IPS-20b (cell line): ENCODE measurements around the gene MTERF1.

Source experiments
- H3K27ac ChIP-seq: one replicate; pipeline ENCODE4 v1.5.1; 2013; ENCODE audit warnings: low read length
- H3K27me3 ChIP-seq: 2 replicates; pipeline ENCODE4 v1.6.1; 2013; ENCODE audit warnings: mild to moderate bottlenecking, low read length, inconsistent platforms; ENCODE audit not compliant: insufficient read depth
- H3K36me3 ChIP-seq: 2 replicates; pipeline ENCODE4 v1.6.1; 2013; ENCODE audit warnings: low read depth, mild to moderate bottlenecking, inconsistent platforms, low read length, moderate library complexity; ENCODE audit not compliant: insufficient read depth
- H3K4me1 ChIP-seq: 2 replicates; pipeline ENCODE4 v1.6.1; 2013; ENCODE audit warnings: mild to moderate bottlenecking, control low read depth, inconsistent platforms, low read length, moderate library complexity; ENCODE audit not compliant: insufficient read depth
- H3K4me3 ChIP-seq: 2 replicates; pipeline ENCODE4 v1.5.1; 2013; ENCODE audit warnings: mild to moderate bottlenecking, low read length, inconsistent platforms
- H3K9ac ChIP-seq: 2 replicates; pipeline ENCODE4 v1.6.1; 2013; ENCODE audit warnings: low read depth, mild to moderate bottlenecking, inconsistent platforms, low read length, moderate library complexity
- H3K9me3 ChIP-seq: 2 replicates; pipeline ENCODE4 v1.6.1; 2013; ENCODE audit warnings: mild to moderate bottlenecking, low read depth, low read length, inconsistent platforms; ENCODE audit not compliant: insufficient read depth

The MTERF1 gene

GRCh38 chr7:91847876-91848588 lies 32.5 kb downstream of the MTERF1 start:
- H3K36me3 ChIP-seq: no peaks in the 10 kb centered on the region
- no peak overlapping the region for H3K9ac ChIP-seq
- H3K4me3 ChIP-seq: no peak overlapping the region
- no peaks in the 10 kb centered on the region for H3K9me3 ChIP-seq
- no peaks in the 10 kb centered on the region for H3K4me1 ChIP-seq
- H3K27me3 ChIP-seq: no peaks in the 10 kb centered on the region
- H3K27ac ChIP-seq: no peak overlapping the region

GRCh38 chr7:91847231-91847630 lies 33.3 kb downstream of the MTERF1 start:
- H3K4me3 ChIP-seq: no peak overlapping the region
- H3K27me3 ChIP-seq: no peaks in the 10 kb centered on the region
- no peaks in the 10 kb centered on the region for H3K36me3 ChIP-seq
- H3K9ac ChIP-seq: no peak overlapping the region
- H3K9me3 ChIP-seq: no peaks in the 10 kb centered on the region
- no peaks in the 10 kb centered on the region for H3K4me1 ChIP-seq
- no peak overlapping the region for H3K27ac ChIP-seq

GRCh38 chr7:91846436-91846835 lies 34.1 kb downstream of the MTERF1 start:
- H3K4me1 ChIP-seq: no peaks in the 10 kb centered on the region
- H3K4me3 ChIP-seq: no peak overlapping the region
- H3K9me3 ChIP-seq: no peaks in the 10 kb centered on the region
- H3K27ac ChIP-seq: no peak overlapping the region
- no peaks in the 10 kb centered on the region for H3K27me3 ChIP-seq
- no peaks in the 10 kb centered on the region for H3K36me3 ChIP-seq
- no peak overlapping the region for H3K9ac ChIP-seq

- Histone ChIP-seq H3K27ac (no peak overlapping the region), H3K9ac (no peak overlapping the region), H3K4me3 (no peak overlapping the region), H3K9me3 (no peaks in the 10 kb centered on the region), H3K27me3 (no peaks in the 10 kb centered on the region), H3K4me1 (no peaks in the 10 kb centered on the region), H3K36me3 (no peaks in the 10 kb centered on the region)
Observed at GRCh38 chr7:91843831-91844230, 36.7 kb downstream of the MTERF1 start.

GRCh38 chr7:91838439-91838838 lies 42.1 kb downstream of the MTERF1 start:
- H3K9ac ChIP-seq: no peak overlapping the region
- H3K4me1 ChIP-seq: peaks cover 5% of the 10 kb centered on the region; the same call in 1 of the 2 replicates
- H3K36me3 ChIP-seq: no peaks in the 10 kb centered on the region
- no peaks in the 10 kb centered on the region for H3K9me3 ChIP-seq
- no peaks in the 10 kb centered on the region for H3K27me3 ChIP-seq
- H3K4me3 ChIP-seq: no peak overlapping the region
- no peak overlapping the region for H3K27ac ChIP-seq

- H3K9ac ChIP-seq: no peak overlapping the region
- no peaks in the 10 kb centered on the region for H3K27me3 ChIP-seq
Observed at GRCh38 chr7:91837397-91838070, 43.0 kb downstream of the MTERF1 start.

GRCh38 chr7:91835826-91836368 lies 44.6 kb downstream of the MTERF1 start:
- H3K9me3 ChIP-seq: no peaks in the 10 kb centered on the region
- peaks cover 5% of the 10 kb centered on the region; the same call in 1 of the 2 replicates for H3K4me1 ChIP-seq
- no peak overlapping the region for H3K4me3 ChIP-seq
- H3K36me3 ChIP-seq: no peaks in the 10 kb centered on the region
- H3K27me3 ChIP-seq: no peaks in the 10 kb centered on the region
- H3K9ac ChIP-seq: no peak overlapping the region
- no peak overlapping the region for H3K27ac ChIP-seq

More at GRCh38 chr7:91837397-91838070, 43.0 kb downstream of the MTERF1 start:
- H3K4me3 ChIP-seq: no peak overlapping the region
- H3K27ac ChIP-seq: no peak overlapping the region
- no peaks in the 10 kb centered on the region for H3K9me3 ChIP-seq
- peaks cover 5% of the 10 kb centered on the region; the same call in 1 of the 2 replicates for H3K4me1 ChIP-seq
- H3K36me3 ChIP-seq: no peaks in the 10 kb centered on the region

GRCh38 chr7:91835091-91835825 lies 45.2 kb downstream of the MTERF1 start:
- Histone ChIP-seq H3K4me3 (no peak overlapping the region), H3K9me3 (no peaks in the 10 kb centered on the region), H3K36me3 (no peaks in the 10 kb centered on the region), H3K27ac (no peak overlapping the region), H3K9ac (no peak overlapping the region), H3K27me3 (no peaks in the 10 kb centered on the region), H3K4me1 (peaks cover 5% of the 10 kb centered on the region; the same call in 1 of the 2 replicates)

GRCh38 chr7:91832493-91833045 lies 47.9 kb downstream of the MTERF1 start:
- Histone ChIP-seq H3K36me3 (no peaks in the 10 kb centered on the region), H3K9me3 (no peaks in the 10 kb centered on the region)

GRCh38 chr7:91827169-91827568 lies 53.3 kb downstream of the MTERF1 start:
- Histone ChIP-seq H3K9me3 (no peaks in the 10 kb centered on the region), H3K9ac (no peak overlapping the region), H3K36me3 (no peaks in the 10 kb centered on the region), H3K27ac (no peak overlapping the region), H3K4me3 (no peak overlapping the region), H3K4me1 (no peaks in the 10 kb centered on the region), H3K27me3 (no peaks in the 10 kb centered on the region)

More at GRCh38 chr7:91832493-91833045, 47.9 kb downstream of the MTERF1 start:
- Histone ChIP-seq H3K4me1 (peaks cover 5% of the 10 kb centered on the region; the same call in 1 of the 2 replicates), H3K4me3 (no peak overlapping the region), H3K9ac (no peak overlapping the region), H3K27ac (no peak overlapping the region), H3K27me3 (no peaks in the 10 kb centered on the region)

GRCh38 chr7:91826377-91826776 lies 54.1 kb downstream of the MTERF1 start:
- H3K9me3 ChIP-seq: no peaks in the 10 kb centered on the region
- no peak overlapping the region for H3K27ac ChIP-seq
- H3K27me3 ChIP-seq: no peaks in the 10 kb centered on the region
- H3K4me3 ChIP-seq: no peak overlapping the region
- H3K9ac ChIP-seq: no peak overlapping the region
- no peaks in the 10 kb centered on the region for H3K4me1 ChIP-seq
- H3K36me3 ChIP-seq: no peaks in the 10 kb centered on the region
